Hepatocyte (in vitro differentiated cells): ENCODE results near the gene WNT3A.

Source experiments
- EZH2 ChIP-seq: fragments of 200-600 bp; sonication (generic); IDR thresholded peaks from 2 replicates; pipeline ENCODE4 v1.6.1; 2016; ENCODE audit warnings: antibody characterized with exemption, mild to moderate bottlenecking, borderline replicate concordance
- EZH2phosphoT487 ChIP-seq: fragments of 200-600 bp; sonication (generic); IDR thresholded peaks from one replicate; pipeline ENCODE4 v1.6.1; 2018; ENCODE audit warnings: antibody characterized with exemption, mild to moderate bottlenecking, low read depth, moderate library complexity; ENCODE audit not compliant: unreplicated experiment, severe bottlenecking
- TF ChIP-seq, protein P1 (sequence below): fragments of 200-600 bp; sonication (generic); IDR thresholded peaks from 2 replicates; pipeline ENCODE4 v1.5.1; 2016; ENCODE audit warnings: antibody characterized with exemption, mild to moderate bottlenecking; ENCODE audit not compliant: poor library complexity

DNA sequence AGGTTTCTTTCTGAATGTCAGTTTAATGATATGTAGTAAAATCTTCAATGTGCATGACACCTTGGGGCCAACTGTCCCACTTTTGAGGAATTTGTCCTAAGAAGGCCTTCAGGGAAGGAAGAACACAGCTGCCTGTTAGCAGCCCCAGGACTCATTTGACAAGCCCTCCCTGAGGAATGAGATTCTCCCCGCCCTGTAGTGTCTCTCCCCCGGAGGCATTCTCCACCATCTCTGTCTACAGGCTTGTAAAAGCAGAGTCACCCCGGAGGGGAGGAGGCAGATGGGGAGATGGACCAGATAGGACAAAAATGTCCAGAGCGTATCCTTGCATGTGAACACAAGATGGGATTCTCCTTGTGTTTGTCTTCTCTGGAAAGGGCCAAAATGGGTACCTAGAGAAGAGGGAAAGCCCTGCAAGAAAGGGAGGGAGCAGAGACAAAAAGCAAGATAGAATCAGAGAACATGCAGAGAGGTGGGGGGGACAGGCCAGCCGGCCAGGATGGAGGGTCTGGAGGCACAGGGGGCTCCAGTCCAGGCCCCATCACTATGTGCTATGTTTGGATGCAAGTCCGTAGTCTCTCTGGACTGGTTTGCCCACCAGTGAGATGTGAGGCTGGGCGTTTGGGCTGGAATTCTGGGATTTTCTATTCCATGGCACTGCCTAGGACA lies 12.0 kb upstream of the WNT3A start:
- TF ChIP-seq, protein P1, sequence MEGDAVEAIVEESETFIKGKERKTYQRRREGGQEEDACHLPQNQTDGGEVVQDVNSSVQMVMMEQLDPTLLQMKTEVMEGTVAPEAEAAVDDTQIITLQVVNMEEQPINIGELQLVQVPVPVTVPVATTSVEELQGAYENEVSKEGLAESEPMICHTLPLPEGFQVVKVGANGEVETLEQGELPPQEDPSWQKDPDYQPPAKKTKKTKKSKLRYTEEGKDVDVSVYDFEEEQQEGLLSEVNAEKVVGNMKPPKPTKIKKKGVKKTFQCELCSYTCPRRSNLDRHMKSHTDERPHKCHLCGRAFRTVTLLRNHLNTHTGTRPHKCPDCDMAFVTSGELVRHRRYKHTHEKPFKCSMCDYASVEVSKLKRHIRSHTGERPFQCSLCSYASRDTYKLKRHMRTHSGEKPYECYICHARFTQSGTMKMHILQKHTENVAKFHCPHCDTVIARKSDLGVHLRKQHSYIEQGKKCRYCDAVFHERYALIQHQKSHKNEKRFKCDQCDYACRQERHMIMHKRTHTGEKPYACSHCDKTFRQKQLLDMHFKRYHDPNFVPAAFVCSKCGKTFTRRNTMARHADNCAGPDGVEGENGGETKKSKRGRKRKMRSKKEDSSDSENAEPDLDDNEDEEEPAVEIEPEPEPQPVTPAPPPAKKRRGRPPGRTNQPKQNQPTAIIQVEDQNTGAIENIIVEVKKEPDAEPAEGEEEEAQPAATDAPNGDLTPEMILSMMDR: no peak
- TF ChIP-seq EZH2phosphoT487: no peak
- no peak for TF ChIP-seq EZH2
